ENCODE data around the gene LIMS2.
A peak's percentile ranks its signal among the peaks of the same experiment; 100 is the strongest.

Gene LIMS2

GRCh38 chr2:127658641-127659407 is 16.5 kb downstream of the LIMS2 start:
- no peak for DNase-seq (ENCODE audit: low read depth in 2 of 2)

DNA sequence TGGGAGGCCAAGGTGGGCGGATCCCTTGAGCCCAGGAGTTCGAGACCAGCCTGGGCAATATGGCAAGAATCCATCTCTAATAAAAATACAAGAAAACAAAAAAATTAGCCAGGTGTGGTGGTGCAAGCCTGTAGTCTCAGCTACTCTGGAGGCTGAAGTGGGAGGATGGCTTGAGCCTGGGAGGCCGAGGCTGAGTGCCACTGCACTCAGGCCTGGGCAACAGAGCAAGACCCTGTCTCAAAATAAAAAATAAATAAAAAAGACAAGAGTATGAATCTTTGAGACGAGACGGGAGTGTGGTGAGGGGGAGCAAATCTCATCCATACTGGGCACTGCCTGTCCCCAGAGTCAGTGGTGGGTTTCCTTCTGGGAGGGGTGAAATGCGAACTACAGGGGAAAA is 17.2 kb downstream of the LIMS2 start:
- no peak for DNase-seq (ENCODE audit: low read depth in 2 of 2)

- no peak for DNase-seq (ENCODE audit: low read depth in 2 of 2)
These were observed 18.1 kb downstream of the LIMS2 start for GRCh38 chr2:127657232-127657595.

DNA sequence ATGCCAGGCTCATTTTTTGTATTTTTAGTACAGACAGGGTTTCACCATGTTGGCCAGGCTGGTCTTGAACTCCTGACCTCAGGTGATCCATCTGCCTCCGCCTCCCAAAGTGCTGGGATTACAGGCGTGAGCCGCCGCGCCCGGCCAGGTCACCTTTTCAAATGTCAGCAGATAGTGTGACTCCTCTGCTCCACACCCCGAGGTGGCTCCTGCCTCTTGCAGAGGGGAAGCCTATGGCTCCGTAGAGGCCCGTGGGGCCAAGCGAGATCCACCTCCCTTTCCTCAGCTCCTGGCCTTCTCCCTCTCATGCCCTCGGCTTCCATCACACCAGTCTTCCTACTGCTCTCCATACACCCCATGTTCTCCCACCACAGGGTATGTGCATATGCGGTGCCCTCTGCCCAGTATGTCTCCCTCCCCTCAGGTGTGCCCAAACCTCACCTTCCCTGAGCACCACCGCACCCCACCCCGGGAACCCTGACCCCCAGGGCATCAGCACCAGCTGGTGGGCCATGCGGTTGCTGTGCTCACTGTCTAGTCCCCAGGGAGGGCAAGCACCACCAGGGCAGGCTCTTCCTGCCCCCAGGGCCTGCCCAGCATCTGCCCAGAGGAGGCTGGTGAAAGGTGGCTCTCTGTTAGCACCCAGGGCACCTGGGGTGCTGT is 18.6 kb downstream of the LIMS2 start:
- DNase-seq (ENCODE audit: low read depth in 2 of 2), result no peak

DNA sequence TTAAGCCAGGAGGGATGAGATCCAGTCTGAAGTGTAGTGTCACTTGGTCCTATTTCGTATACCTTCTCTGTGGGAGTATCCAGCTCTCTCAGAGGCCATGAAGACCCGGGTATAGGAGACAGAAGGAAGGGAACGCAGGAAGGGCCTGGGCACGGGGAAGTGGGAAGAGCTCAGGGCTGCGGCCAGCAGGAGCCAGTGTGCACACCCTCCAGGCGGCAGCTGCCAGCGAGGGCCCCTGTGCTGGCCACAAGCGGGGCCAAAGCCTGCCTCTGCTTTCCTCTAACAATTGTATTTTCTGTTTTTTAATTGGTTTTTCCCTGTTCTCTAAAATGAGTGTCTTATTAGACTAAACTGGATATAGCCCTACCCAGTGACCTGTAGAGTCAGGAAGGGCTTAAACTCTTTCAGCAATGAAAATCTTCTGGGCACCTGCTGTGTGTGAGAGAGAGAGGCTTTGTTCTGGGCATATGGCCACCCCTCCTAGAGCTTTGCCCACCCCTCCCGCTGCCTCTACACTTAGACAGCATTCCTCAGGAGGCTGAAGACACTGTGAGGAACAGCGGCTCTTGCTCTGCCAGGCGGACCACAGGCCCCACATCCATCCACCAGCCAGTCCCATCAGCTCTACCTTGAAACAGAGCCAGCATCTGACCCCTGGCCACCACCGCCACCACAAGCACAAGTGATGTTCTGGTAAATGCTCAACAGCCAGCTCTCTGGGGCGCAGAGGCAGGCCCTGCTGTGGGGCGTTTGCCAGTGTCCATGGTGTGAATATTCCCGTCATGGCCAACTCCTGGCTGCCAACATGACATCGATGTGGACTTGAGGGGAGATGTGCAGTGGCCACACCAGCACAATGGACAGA is 19.9 kb downstream of the LIMS2 start:
- no peak for DNase-seq (ENCODE audit: low read depth in 2 of 2)

DNA sequence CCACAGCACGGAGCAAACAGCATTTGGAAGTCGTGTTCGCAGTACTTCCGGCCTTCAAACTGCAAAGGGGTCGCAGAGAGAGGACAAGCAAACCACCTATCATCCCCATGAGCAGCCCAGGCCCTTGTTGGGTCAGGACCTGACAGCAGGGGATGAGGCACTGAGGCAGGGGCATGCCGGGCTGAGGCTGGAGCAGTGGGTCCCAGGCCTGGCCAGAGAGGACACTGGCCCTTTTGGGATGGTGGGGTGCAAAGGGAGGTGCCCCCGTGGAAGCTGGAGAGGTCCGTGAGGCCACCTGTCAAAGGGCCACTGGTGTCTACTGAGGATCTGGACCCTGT is 20.5 kb downstream of the LIMS2 start:
- DNase-seq (ENCODE audit: low read depth in 2 of 2), result no peak

DNA sequence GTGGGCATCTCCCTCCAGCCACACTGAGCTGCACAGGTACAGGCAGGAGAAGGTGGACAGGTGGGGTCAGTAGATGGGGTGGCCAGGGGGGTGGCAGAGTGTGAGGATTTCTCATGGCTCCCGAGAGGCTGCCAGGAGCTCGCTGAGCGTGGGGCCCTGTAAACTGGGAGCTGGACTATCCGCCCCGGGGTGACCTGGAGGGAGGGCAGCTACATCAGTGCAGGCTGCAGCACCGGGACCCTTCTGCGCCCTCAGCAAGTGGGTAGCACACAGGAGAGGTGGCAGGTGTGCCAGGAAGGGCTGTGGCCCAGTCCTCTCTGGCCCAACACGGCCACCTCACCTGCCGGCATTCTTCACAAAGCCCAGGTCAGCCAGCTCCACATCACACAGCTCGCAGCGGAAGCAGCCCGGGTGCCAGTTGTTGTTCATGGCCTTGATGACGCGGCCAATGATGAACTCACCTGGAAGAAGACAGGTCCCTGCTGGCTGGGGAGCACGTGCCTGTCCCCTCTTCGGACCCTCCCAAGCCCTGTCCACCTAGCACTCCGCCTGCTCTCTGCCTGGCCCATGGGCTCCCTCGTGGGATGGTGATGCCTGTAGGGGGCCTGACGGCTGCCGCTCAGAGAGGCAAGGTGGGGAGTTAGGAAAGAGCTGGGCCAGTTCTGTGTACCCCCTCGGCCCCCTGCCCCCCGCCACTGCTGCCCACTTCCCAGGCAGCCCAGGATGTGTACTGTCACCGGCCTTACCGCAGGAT is 21.1 kb downstream of the LIMS2 start:
- no peak for DNase-seq (ENCODE audit: low read depth in 2 of 2)

- no peak for DNase-seq (ENCODE audit: low read depth in 2 of 2)
These were observed 21.8 kb downstream of the LIMS2 start for GRCh38 chr2:127653421-127654083.

DNA sequence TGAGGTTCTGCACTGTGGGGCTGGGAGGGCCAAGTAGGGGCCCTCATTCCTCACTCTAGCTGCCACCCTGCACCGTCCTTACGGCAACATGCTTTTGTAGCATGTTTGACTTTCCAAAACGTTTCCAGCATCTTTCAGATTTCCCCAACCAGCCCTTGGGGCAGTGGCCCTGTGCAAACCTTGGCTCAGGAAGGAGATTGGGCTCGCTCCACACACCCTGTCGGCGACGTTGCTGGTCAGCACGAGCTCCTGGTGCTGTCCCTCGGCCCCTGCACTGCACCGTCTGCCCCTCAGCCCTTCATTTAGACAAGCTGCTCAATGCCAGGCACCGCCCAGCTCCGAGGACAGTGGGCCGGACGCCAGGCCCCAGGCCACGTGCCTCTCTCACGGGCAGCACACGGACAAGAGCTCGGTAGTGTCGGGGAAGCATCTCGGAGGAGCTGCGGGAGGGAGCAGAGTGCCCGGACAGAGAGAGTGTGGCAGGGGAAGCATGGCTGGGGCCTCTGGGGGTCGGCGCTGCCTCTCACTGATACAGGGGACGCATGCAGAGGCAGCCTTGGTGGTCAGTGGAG is 22.5 kb downstream of the LIMS2 start:
- no peak for DNase-seq (ENCODE audit: low read depth in 2 of 2)

GRCh38 chr2:127651971-127652550 is 23.3 kb downstream of the LIMS2 start:
- no peak for DNase-seq (ENCODE audit: low read depth in 2 of 2)

DNA sequence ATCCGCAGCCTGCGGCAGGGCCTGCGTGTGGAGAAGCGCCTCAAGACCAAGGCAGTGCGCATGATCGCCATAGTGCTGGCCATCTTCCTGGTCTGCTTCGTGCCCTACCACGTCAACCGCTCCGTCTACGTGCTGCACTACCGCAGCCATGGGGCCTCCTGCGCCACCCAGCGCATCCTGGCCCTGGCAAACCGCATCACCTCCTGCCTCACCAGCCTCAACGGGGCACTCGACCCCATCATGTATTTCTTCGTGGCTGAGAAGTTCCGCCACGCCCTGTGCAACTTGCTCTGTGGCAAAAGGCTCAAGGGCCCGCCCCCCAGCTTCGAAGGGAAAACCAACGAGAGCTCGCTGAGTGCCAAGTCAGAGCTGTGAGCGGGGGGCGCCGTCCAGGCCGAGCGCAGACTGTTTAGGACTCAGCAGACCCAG is 23.9 kb downstream of the LIMS2 start:
- DNase-seq (ENCODE audit: low read depth in 2 of 2), result no peak

DNA sequence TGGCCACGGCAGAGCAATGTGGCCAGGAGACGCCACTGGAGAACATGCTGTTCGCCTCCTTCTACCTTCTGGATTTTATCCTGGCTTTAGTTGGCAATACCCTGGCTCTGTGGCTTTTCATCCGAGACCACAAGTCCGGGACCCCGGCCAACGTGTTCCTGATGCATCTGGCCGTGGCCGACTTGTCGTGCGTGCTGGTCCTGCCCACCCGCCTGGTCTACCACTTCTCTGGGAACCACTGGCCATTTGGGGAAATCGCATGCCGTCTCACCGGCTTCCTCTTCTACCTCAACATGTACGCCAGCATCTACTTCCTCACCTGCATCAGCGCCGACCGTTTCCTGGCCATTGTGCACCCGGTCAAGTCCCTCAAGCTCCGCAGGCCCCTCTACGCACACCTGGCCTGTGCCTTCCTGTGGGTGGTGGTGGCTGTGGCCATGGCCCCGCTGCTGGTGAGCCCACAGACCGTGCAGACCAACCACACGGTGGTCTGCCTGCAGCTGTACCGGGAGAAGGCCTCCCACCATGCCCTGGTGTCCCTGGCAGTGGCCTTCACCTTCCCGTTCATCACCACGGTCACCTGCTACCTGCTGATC is 24.4 kb downstream of the LIMS2 start:
- DNase-seq (ENCODE audit: low read depth in 2 of 2), result no peak

DNA sequence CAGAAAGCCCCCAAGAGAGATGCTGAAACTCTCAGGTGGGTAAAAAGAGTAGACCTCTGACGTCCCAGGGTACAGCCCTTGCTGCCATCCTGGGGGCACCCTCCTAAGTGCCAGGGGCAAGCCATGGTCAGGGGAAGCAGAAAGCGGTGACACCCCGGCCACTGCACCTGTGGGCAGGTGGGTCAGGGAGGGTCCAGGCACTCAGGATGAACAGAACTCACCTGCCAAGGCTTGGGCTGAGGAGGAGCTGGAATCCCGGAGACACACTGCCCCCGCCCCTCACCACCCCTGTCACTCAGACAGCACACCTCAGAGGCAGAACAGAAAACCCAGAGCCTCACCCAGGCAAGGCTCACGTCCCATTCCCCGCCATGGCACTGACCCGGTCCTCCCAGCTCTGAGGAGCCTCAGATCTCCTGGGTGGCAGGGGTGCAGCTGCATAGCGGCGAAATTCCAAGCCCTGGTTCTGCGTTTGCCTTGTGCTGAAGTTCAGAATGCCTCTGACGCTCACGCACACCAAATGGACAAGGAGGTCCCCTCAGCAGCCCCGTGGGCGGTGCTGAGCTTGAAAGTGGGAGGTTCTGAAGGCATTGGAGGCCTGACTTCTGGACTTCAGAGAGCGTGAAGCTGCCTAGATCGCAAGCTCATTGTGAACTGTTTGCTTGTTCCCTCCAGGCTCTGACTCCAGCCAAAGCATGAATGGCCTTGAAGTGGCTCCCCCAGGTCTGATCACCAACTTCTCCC is 25.1 kb downstream of the LIMS2 start:
- DNase-seq (ENCODE audit: low read depth in 2 of 2), result no peak

DNA sequence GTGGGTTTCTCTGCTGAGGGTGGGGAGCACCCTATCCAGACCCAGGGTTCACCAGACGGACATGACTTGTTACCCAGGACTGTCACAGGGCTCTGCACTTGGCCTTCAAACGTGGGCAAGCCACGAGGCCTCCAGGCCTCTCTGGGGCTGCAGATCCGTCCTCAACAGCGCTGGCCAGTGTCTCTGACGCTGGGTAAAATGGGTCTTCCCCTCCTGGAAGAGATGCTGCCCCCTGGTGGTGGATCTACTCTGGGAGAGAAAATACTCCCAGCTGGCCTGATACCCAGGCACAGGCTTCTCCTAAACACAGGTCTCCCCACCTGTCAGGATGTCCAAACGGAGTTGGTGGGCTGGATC is 25.7 kb downstream of the LIMS2 start:
- peak; percentile 68 to 75 for DNase-seq (ENCODE audit: low read depth in 2 of 2)

GRCh38 chr2:127649100-127649611 is 26.2 kb downstream of the LIMS2 start:
- DNase-seq (ENCODE audit: low read depth in 2 of 2), result no peak

DNA sequence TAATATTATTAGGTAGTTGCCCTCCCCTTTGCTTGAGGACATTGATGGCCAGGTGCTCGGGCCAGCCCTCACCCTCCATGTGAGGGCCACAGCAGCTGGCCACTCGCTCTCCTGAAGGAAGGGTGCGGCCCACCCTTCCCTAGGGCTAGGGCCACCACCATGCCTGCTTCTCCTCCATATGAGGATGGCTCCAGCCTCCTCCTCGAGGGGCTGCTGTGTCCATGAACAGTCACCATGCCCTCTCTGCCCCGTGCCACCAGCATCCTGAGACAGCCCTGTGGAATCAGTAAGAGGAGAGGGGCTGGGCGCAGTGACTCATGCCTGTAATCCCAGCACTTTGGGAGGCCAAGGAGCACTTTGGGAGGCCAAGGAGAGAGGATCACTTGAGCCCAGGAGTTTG is 27.0 kb downstream of the LIMS2 start:
- DNase-seq (ENCODE audit: low read depth in 2 of 2), result no peak

DNA sequence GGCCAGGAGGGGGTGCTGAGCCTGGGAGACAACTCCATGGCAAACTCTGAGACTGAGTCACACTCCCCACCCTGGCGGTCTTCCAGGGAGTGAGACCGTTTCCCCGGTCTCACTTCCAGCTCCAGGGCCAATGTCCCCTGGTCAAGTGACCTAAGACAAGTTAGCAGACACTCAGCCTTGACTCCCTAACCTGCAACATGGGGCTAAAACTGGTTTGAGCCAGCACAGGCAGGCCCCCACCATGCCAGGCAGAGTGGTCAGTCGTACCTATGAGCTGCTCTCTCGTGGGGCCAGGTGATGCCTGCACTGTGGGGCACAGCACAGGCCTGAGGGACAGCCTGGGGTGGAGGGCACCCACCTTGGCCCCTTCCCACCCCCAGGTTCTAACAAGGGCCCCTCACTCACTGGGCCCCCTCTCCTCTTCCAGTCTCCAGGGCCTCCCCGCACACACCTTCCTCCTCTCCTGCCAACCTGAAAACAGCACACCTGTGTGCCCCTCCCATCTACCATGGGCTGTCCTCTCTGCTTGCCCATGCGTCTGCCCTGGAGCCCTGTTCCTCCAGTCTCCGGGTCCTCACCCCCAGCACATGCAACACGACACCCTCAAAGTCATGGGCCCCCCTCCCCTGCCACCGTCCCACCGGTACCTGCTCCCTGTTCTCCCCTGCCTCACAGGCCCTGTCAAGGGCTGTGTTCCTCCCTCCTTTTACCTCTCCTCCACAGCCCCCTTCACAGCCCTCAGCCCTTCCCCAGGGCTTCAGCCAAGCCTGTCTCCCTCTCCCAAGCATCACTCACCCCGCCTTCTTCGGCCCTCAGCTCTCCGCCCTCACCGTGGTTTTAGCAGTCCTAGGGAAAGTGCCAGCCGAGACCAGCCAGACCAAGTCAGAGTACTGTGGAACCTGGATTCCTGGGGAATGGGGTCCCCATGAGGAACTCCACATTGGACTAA is 27.8 kb downstream of the LIMS2 start:
- DNase-seq (ENCODE audit: low read depth in 2 of 2), result no peak

- DNase-seq (ENCODE audit: low read depth in 2 of 2), result no peak
These were observed 28.7 kb downstream of the LIMS2 start for GRCh38 chr2:127646487-127647241.

All from stimulated activated CD8-positive, alpha-beta memory T cell treated with anti-CD3 and anti-CD28 coated beads, Interleukin-2, amount 100 ng/mL, for 48 hours (primary cell).